Heart left ventricle (tissue), 13 donors: Measurements from ENCODE around the gene SPTBN1.

Experiments
- POLR2A ChIP-seq, 2 donors: fragments of 450-650 bp; IDR thresholded peaks; one replicate each; pipeline ENCODE4 v1.6.1; 2017; ENCODE audit warnings: antibody characterized with exemption in 2 of 2, mild to moderate bottlenecking in 2 of 2, moderate library complexity in 2 of 2
- TF ChIP-seq, protein P1 (sequence below), 12 donors: fragments of 200-600 bp; sonication (generic) in 4 of 12; IDR thresholded peaks; one replicate each; pipeline versions ENCODE4 v1.5.0 to v1.8.0; 2018 to 2022; ENCODE audit warnings: antibody characterized with exemption in 12 of 12, mild to moderate bottlenecking in 5 of 12
- donor health status: ischemic (EF 13 %, LVEDD 7.1; RV severe dilation, severe dysfunction).
- donor health status: DM: no; HTN: yes; CAD: no.
- donor health status: DM: no; HTN: no; CAD: no.
- donor health status: ischemic (EF 25% LVEDD 6.9; RV normal size, moderate dysfunction).
- donor health status: ischemic (EF 25% LVEDD 5.7; RV mildly dilated, moderate dysfunction).
- donor health status: ischemic (EF 35%, LVEDD 5.7; RV mildly dilated, moderate dysfunction).
- donor health status: nonischemic (EF 11% LVEDD 7.7; RV severe dilation, severe dysfunction).
- donor health status: DM: yes; HTN: yes; CAD: no.
- donor health status: PGD.
- donor health status: ischemic (EF 29% LVEDD 5.4; RV normal size, mild dysfunction).
- donor health status: nonischemic (EF 23%, LVEDD 6.1; RV moderate dilation, normal function).

DNA sequence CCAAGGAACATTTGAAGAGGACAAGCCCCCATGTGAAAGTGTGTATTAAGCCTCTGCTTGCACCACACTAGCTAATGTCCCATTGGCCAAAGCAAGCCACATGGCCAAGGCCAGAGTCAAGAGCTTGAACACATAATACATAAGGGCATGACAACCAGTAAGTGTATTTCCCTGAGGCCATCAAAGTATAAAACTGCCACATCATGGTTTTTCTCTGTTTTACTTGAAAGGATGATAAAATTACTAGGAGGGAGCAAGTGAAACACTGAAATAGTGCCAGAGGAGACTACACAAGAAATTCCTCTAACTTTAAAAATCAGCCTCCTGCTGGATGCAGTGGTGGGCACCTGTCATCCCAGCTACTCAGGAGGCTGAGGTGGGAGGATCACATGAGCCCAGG lies 236.4 kb downstream of the SPTBN1 start:
- TF ChIP-seq, protein P1, sequence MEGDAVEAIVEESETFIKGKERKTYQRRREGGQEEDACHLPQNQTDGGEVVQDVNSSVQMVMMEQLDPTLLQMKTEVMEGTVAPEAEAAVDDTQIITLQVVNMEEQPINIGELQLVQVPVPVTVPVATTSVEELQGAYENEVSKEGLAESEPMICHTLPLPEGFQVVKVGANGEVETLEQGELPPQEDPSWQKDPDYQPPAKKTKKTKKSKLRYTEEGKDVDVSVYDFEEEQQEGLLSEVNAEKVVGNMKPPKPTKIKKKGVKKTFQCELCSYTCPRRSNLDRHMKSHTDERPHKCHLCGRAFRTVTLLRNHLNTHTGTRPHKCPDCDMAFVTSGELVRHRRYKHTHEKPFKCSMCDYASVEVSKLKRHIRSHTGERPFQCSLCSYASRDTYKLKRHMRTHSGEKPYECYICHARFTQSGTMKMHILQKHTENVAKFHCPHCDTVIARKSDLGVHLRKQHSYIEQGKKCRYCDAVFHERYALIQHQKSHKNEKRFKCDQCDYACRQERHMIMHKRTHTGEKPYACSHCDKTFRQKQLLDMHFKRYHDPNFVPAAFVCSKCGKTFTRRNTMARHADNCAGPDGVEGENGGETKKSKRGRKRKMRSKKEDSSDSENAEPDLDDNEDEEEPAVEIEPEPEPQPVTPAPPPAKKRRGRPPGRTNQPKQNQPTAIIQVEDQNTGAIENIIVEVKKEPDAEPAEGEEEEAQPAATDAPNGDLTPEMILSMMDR (IDR thresholded peaks at IDR 0.05): no peak
- TF ChIP-seq POLR2A (IDR thresholded peaks at IDR 0.05): no peak
